ENCODE results near the gene ESYT1.
"Not testable (repeated sequence)": the region's sequence is repeated elsewhere in the genome, so short reads cannot be mapped to it uniquely, and the experiment has no call there.

Gene ESYT1

DNA sequence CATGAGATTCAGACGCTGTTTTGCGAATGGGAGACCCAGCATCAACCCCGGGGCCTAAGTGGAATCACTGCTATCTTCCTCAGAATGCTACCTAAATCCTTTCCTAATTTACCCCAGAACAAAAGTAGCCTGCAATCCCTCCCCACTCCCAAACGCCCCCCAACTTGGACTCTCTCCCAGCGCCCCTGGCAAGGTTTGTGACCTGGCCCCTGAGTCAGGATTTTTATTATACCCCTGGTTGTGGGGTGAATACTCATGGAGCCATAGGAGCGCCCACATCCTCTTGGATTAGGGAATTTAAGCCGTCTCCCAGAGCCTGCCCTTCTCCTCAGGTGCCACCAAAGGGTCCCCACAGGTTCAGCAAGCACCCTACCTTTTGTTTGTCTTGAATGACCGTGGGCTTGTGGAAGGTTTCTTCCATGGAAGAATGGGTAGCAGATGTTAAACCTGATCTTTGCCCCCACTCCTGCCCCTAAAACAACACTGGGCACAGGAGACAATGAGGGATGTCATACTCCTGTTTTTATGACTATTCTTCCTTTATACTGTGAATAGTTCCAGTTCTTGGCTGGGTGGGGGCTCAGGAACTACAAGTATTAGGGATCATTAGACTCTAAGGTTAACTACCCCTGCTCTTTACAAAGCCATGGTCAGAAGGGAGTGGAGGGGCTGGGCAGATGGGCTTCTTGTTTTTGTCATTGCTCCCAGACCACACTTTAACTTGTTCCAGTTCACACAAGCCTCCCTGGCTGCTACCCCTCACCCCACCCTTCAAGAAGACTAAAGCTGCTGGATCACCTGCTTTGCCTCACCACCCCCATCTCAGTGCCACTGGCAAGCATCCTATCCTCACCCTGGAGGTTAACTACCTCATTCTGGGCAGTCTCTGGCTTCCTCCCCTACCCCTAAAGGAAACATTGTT lies 24.9 kb downstream of the ESYT1 start:
- no peak for DNase-seq (ENCODE audit: low read depth)

DNA sequence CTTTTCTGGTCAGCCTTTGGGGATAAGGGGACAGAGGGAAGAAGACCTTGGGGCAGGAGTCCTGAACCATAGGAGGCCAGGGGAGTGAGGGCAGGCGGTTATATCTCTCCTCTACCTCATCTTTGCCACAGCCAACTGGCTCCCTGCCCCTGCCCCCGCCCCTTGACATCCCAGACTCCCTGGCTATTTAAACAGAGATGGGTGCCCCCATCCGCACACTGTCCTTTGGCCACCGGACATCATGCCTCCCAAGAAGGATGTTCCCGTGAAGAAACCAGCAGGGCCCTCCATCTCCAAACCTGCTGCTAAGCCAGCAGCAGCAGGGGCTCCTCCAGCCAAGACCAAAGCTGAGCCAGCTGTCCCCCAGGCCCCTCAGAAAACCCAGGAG lies 25.6 kb downstream of the ESYT1 start:
- peak overlapping the region; percentile 61 for H3K4me3 ChIP-seq (ENCODE audit: low read depth, low read length)

More for the DNA sequence above, 24.9 kb downstream of the ESYT1 start:
- H3K4me3 ChIP-seq (ENCODE audit: low read depth, low read length) = peak overlapping the region; percentile 61

GRCh38 chr12:56154246-56154771 lies 26.2 kb downstream of the ESYT1 start:
- DNase-seq (ENCODE audit: low read depth) = peak; percentile 16
- H3K4me3 ChIP-seq (ENCODE audit: low read depth, low read length) = no peak overlapping the region

More for the DNA sequence above, 25.6 kb downstream of the ESYT1 start:
- DNase-seq (ENCODE audit: low read depth) = no peak

DNA sequence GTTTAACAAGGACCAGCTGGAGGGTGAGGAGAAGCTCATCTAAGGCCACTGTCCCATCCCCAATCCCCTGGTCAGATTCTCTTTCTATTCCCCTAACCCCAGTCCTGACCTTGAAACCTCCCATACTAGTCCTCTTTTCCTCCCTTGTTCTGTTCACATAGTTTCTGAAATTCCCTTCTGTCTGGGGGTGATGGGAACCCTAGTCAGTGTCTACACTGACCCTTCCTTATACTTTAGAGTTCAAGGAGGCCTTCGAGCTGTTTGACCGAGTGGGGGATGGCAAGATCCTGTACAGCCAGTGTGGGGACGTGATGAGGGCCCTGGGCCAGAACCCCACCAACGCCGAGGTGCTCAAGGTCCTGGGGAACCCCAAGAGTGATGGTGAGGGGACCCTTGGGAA lies 26.8 kb downstream of the ESYT1 start:
- no peak for DNase-seq (ENCODE audit: low read depth)
- no peak overlapping the region for H3K4me3 ChIP-seq (ENCODE audit: low read depth, low read length)

DNA sequence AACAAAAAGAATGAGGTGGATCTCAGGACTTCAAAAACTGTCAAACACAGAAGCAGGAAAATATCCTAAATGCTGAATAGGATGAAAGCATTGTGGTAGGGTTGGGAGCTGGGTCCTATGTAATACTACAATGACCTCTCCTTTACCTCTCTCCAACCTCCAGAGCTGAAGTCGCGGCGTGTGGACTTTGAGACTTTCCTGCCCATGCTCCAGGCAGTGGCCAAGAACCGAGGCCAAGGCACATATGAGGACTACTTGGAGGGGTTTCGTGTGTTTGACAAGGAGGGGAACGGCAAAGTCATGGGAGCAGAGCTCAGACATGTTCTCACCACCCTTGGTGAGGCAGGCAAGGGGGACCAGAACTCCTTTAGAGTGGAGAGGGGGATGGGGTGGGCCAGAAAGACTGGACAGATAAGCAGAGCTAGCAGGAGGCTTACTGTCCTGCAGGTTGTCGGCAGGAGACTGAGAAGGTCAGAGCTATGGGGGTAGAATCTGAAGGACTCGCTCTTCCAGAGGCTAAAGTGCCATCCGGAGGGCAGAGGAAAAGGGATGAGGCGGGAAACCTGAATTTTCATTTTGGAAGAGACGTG lies 27.3 kb downstream of the ESYT1 start:
- H3K4me3 ChIP-seq (ENCODE audit: low read depth, low read length) = no peak overlapping the region
- DNase-seq (ENCODE audit: low read depth) = no peak

GRCh38 chr12:56156464-56157200 lies 28.6 kb downstream of the ESYT1 start:
- not testable (repeated sequence) for DNase-seq (ENCODE audit: low read depth)
- peak overlapping the region; percentile 59 for H3K4me3 ChIP-seq (ENCODE audit: low read depth, low read length)

DNA sequence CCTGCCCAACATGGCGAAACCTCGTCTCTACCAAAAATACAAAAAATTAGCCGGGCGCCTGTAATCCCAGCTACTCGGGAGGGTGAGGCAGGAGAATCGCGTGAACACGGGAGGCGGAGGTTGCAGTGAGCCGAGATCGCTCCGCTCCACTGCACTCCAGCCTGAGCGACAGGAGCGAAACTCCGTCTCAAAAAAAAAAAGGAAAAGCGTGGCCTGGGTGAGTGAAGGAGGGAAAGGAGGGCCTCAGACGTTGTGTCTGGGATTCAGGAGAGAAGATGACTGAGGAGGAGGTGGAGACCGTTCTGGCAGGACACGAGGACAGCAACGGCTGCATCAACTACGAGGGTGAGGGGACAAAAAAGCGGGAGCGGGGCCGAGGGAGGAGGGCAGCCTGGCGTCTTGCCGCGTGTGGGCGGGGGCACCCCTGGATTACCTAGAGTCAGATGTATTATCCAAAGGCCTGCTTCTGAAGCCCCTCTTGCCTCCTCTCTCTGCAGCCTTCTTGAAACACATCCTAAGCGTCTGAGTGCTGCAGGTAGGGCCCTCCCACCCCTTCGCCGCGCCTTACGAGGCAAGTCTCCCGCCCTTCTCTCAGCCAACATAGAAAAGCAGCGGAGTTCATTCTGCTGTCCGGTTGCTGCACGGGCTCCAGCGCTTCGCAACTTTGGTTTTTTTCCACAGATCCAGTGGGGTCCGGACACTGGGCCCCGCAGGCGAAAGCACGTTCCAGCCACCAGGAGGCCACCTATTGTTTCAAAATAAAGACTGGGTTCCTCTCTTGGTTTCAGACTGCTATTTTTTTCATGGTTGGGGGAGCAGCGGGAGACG lies 29.3 kb downstream of the ESYT1 start:
- DNase-seq (ENCODE audit: low read depth) = peak; percentile 54
- peak overlapping the region; percentile 59 for H3K4me3 ChIP-seq (ENCODE audit: low read depth, low read length)

DNA sequence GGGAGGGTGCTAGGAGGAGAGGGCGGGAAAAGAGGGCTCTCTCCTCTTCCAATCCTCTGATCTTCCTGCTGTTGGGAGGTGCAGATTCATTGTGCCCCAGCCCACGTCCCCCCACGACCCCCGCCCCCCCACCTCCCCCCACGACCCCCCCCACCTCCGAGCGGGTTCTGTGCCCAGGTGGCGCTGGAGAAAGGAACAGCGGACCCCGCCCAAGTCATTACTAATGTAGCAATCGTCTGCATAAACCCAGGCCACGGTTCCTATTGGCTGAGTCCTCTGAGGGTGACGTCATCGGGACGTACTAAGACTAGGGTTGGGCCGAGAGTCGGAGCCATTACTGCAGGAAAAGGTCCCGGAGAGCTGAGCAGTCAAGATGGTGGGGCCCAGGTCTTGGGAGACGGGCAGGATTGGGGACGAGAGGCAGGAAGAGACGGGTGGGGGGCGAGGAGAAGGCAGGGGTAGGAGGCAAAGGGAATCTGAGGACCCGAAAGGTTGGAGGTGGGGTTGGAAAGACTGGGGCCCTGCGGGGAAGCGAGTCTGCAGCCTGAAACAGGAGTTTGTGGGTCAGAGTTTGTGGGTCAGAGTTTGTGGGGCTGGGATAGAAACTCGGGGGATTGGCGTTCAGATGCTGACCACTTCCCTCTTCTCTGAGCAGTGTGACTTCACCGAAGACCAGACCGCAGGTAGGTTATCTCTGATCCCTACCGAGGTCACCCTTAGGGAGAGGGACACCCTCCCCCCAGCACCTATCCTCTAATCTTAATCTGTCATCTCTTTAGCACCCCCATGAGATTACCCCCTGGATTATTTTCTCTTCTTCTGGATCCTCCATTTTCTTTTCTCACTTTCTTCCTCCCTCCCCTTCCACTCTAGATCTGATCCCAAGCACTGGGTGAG lies 30.2 kb downstream of the ESYT1 start, which contains the start of gene MYL6:
MYL6 (plus strand) TSS at position 331 of the 897 bp plus-strand sequence; CDS start at position 374, 43 bp downstream.
- H3K4me3 ChIP-seq (ENCODE audit: low read depth, low read length) = peak within 1 kb of the TSS; percentile 59
- peak; percentile 92 for DNase-seq (ENCODE audit: low read depth)

DNA sequence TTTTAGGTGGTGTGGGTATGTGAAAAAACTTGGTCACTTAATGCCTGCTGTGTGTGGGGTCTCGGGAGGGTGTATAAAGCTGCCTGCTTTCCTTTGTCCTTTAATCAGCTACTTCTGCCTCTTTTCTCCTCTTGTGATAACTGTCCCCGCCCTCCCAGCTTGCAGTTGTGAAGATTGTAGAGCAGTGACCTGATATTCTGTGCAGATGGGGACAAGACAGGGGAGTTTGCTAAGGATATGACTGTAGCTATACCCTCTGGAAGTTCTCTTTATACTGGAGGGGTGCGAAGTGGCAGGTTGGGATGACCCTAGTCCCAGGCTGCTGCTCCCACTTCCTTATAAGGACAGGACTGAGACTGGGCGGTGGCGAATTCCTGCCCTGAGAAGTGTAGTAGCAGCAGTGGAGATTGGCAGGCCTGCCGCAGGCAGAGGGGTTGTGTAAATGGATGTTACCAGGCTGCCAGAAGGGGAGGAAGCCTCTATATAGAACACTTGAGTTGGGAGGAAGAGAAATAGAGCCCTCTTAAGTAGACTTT lies 30.9 kb downstream of the ESYT1 start:
- H3K4me3 ChIP-seq (ENCODE audit: low read depth, low read length) = peak overlapping the region; percentile 59
- DNase-seq (ENCODE audit: low read depth) = peak; percentile 36

- no peak for DNase-seq (ENCODE audit: low read depth)
- peak overlapping the region; percentile 59 for H3K4me3 ChIP-seq (ENCODE audit: low read depth, low read length)
Observed at GRCh38 chr12:56159482-56160192, 31.6 kb downstream of the ESYT1 start.

DNA sequence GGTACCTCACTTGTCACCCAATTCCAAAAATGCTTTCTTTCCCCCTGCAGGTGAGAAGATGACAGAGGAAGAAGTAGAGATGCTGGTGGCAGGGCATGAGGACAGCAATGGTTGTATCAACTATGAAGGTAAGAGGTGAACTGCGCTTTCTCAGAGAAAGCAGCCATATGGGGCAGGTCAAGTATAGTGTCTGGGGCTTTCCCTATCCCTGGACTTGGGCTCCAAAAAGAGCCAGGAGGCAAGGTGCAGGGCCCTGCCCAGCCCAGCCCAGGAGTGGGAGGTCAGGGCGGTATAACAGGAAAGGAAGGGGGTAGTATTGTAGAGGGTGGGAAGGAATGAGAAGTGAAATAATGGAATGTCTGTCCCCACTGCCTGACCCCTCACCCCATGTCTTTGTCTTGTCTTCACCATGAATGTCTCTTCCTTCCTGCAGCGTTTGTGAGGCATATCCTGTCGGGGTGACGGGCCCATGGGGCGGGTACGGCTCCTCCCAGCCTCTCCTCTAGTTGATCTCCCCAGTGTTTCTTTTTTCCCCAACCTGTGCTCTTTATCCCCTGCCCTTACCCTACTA lies 32.2 kb downstream of the ESYT1 start:
- no peak for DNase-seq (ENCODE audit: low read depth)
- H3K4me3 ChIP-seq (ENCODE audit: low read depth, low read length) = peak overlapping the region; percentile 59

DNA sequence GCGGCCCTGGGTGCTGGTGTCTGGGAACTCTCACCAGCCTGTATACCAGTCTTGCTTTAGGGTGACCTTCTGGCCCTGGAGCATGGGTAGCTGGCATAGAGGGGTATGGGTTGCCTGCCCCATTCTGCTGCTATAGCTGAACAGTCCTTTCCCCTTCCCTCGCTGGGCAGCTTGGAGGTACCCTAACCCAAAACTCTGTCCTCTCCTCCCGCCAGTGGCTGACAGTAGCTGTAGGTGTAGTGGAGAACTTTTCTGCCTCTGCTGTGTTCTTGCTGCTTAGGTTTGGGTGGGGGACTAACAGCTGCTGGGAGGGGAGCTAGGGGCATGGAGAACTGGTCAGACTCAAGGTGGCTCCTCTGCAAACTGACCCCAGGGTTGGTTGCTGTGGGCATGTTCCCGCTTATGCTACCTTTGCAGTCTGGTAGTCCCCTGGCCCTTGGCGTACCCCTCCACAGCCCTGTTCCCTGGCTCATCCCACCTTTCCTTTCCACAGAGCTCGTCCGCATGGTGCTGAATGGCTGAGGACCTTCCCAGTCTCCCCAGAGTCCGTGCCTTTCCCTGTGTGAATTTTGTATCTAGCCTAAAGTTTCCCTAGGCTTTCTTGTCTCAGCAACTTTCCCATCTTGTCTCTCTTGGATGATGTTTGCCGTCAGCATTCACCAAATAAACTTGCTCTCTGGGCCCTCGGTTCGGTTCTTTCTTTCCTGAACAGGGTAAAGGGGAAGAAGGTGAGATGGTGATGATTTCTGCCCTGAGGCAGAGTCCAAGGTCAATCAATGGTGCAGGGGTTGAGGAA lies 33.0 kb downstream of the ESYT1 start:
- no peak for DNase-seq (ENCODE audit: low read depth)
- peak overlapping the region; percentile 59 for H3K4me3 ChIP-seq (ENCODE audit: low read depth, low read length)

DNA sequence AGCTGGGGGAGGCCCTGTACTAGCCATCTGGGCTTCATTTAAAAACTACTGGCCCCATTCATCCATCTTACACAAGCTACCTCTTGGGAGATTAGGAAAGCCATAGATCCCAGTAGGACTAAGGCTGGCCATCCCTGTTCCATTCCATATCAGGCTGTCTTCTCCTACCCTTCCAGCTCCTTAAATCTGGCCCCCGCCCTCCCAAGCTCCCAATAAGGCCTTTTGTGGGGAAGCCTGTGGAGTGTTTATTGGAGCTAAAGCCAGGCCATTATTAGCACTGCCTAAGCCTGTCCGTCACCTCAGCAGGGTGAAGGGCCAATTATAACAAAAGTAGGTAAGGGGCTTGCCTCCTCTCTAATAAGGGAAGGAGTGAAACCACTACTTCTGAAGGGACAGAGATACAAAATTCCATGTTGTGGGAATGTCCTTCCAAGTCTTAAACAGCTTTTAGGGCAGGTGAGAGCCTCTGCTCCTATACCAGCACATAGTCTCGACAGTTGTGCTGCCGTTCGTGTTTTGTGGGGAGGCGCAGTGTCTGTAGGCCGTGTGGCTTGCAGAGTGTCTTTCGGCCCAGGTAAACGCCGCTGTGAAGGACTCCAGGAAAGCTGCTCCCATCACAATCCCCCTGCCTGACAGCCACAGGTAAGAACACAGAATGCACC lies 33.8 kb downstream of the ESYT1 start:
- DNase-seq (ENCODE audit: low read depth) = no peak

GRCh38 chr12:56162468-56163290 lies 34.6 kb downstream of the ESYT1 start:
- DNase-seq (ENCODE audit: low read depth) = no peak
- no peak overlapping the region for H3K4me3 ChIP-seq (ENCODE audit: low read depth, low read length)

More for the DNA sequence above, 33.8 kb downstream of the ESYT1 start:
- no peak overlapping the region for H3K4me3 ChIP-seq (ENCODE audit: low read depth, low read length)

Data from skeletal muscle cell (primary cell).